HEK293 (cell line): ENCODE results near the gene AFG1L.

Experiments used
- ATF2 ChIP-seq: fragments of 450-650 bp; formaldehyde crosslinking; IDR thresholded peaks from 2 replicates; pipeline ENCODE4 v1.5.1; 2016; ENCODE audit warnings: missing biosample characterization, missing genetic modification characterization, low read depth
- BCL6B ChIP-seq: fragments of 450-650 bp; formaldehyde crosslinking; IDR thresholded peaks from 2 replicates; pipeline ENCODE4 v1.5.1; 2017; ENCODE audit warnings: missing biosample characterization, missing genetic modification characterization
- EGR2 ChIP-seq: fragments of 450-650 bp; formaldehyde crosslinking; IDR thresholded peaks from 2 replicates; pipeline ENCODE4 v1.5.1; 2016; ENCODE audit warnings: low read depth, missing biosample characterization, missing genetic modification characterization
- FEZF1 ChIP-seq: fragments of 450-650 bp; formaldehyde crosslinking; IDR thresholded peaks from 2 replicates; pipeline ENCODE4 v1.5.1; 2016; ENCODE audit warnings: missing biosample characterization, missing genetic modification characterization
- GLI2 ChIP-seq: fragments of 450-650 bp; formaldehyde crosslinking; IDR thresholded peaks from 2 replicates; pipeline ENCODE4; 2017; ENCODE audit warnings: missing biosample characterization, missing genetic modification characterization, low read depth, borderline replicate concordance
- GLI4 ChIP-seq: fragments of 450-650 bp; formaldehyde crosslinking; IDR thresholded peaks from 2 replicates; pipeline ENCODE4 v1.5.1; 2016; ENCODE audit warnings: missing biosample characterization, missing genetic modification characterization
- HIC1 ChIP-seq: fragments of 450-650 bp; formaldehyde crosslinking; IDR thresholded peaks from 2 replicates; pipeline ENCODE4 v1.5.1; 2016; ENCODE audit warnings: missing biosample characterization, missing genetic modification characterization
- KLF17 ChIP-seq: fragments of 450-650 bp; formaldehyde crosslinking; IDR thresholded peaks from 2 replicates; pipeline ENCODE4 v1.5.1; 2016; ENCODE audit warnings: missing biosample characterization, missing genetic modification characterization
- MZF1 ChIP-seq: fragments of 450-650 bp; formaldehyde crosslinking; IDR thresholded peaks from 2 replicates; pipeline ENCODE4 v1.5.1; 2017; ENCODE audit warnings: missing biosample characterization, missing genetic modification characterization, borderline replicate concordance
- OVOL3 ChIP-seq: fragments of 450-650 bp; formaldehyde crosslinking; IDR thresholded peaks from 2 replicates; pipeline ENCODE4 v1.5.1; 2016; ENCODE audit warnings: missing biosample characterization, missing genetic modification characterization
- PBX3 ChIP-seq: sonication (generic); formaldehyde crosslinking; IDR thresholded peaks from 2 replicates; pipeline ENCODE4 v1.8.1; 2022; ENCODE audit warnings: mild to moderate bottlenecking, moderate library complexity, missing genetic modification reagents
- PRDM1 ChIP-seq: fragments of 450-650 bp; formaldehyde crosslinking; IDR thresholded peaks from 2 replicates; pipeline ENCODE4; 2016; ENCODE audit warnings: missing biosample characterization, missing genetic modification characterization
- SCRT1 ChIP-seq: fragments of 450-650 bp; formaldehyde crosslinking; IDR thresholded peaks from 2 replicates; pipeline ENCODE4 v1.5.1; 2016; ENCODE audit warnings: missing biosample characterization, missing genetic modification characterization, borderline replicate concordance
- SP3 ChIP-seq: fragments of 450-650 bp; formaldehyde crosslinking; IDR thresholded peaks from 2 replicates; pipeline ENCODE4 v1.5.1; 2016; ENCODE audit warnings: missing biosample characterization, missing genetic modification characterization
- YY1 ChIP-seq: fragments of 450-650 bp; formaldehyde crosslinking; IDR thresholded peaks from 2 replicates; pipeline ENCODE4 v1.5.1; 2018; ENCODE audit warnings: missing biosample characterization, missing genetic modification characterization
- ZBTB26 ChIP-seq: fragments of 450-650 bp; formaldehyde crosslinking; optimal IDR thresholded peaks from 2 replicates; pipeline ENCODE3; 2016; ENCODE audit warnings: missing biosample characterization, mild to moderate bottlenecking, missing genetic modification characterization
- ZBTB48 ChIP-seq: fragments of 450-650 bp; formaldehyde crosslinking; IDR thresholded peaks from 2 replicates; pipeline ENCODE4 v1.5.1; 2016; ENCODE audit warnings: missing biosample characterization, missing genetic modification characterization
- ZNF10 ChIP-seq: fragments of 450-650 bp; formaldehyde crosslinking; IDR thresholded peaks from 2 replicates; pipeline ENCODE4 v1.5.1; 2017; ENCODE audit warnings: missing biosample characterization, missing genetic modification characterization
- ZNF302 ChIP-seq: fragments of 450-650 bp; formaldehyde crosslinking; IDR thresholded peaks from 2 replicates; pipeline ENCODE4 v1.5.1; 2016; ENCODE audit warnings: missing biosample characterization, missing genetic modification characterization, low read depth
- ZNF341 ChIP-seq: fragments of 450-650 bp; formaldehyde crosslinking; IDR thresholded peaks from 2 replicates; pipeline ENCODE4; 2016; ENCODE audit warnings: low read depth, missing biosample characterization, missing genetic modification characterization
- ZNF366 ChIP-seq: fragments of 450-650 bp; formaldehyde crosslinking; conservative IDR thresholded peaks from 2 replicates; pipeline ENCODE4 v1.5.1; 2016; ENCODE audit warnings: missing biosample characterization, missing genetic modification characterization
- ZNF449 ChIP-seq: fragments of 450-650 bp; formaldehyde crosslinking; IDR thresholded peaks from 2 replicates; pipeline ENCODE4 v1.5.1; 2017; ENCODE audit warnings: missing biosample characterization, mild to moderate bottlenecking, missing genetic modification characterization, moderate library complexity
- ZNF629 ChIP-seq: fragments of 450-650 bp; formaldehyde crosslinking; IDR thresholded peaks from 2 replicates; pipeline ENCODE4 v1.5.1; 2017; ENCODE audit warnings: missing biosample characterization, missing genetic modification characterization
- ZNF660 ChIP-seq: fragments of 450-650 bp; IDR thresholded peaks from 2 replicates; pipeline ENCODE4 v1.5.1; 2018; ENCODE audit warnings: missing biosample characterization, mild to moderate bottlenecking, missing genetic modification characterization
- ZNF837 ChIP-seq: fragments of 450-650 bp; formaldehyde crosslinking; IDR thresholded peaks from 2 replicates; pipeline ENCODE4 v1.5.1; 2016; ENCODE audit warnings: missing biosample characterization, missing genetic modification characterization
- ZNF843 ChIP-seq: fragments of 450-650 bp; formaldehyde crosslinking; IDR thresholded peaks from 2 replicates; pipeline ENCODE4 v1.5.1; 2016; ENCODE audit warnings: missing biosample characterization, missing genetic modification characterization
- ZSCAN30 ChIP-seq: fragments of 450-650 bp; IDR thresholded peaks from 2 replicates; pipeline ENCODE4 v1.5.1; 2018; ENCODE audit warnings: missing biosample characterization, mild to moderate bottlenecking, missing genetic modification characterization, moderate library complexity
- ZSCAN5A ChIP-seq: fragments of 450-650 bp; formaldehyde crosslinking; IDR thresholded peaks from 2 replicates; pipeline ENCODE4 v1.5.1; 2016; ENCODE audit warnings: missing biosample characterization, missing genetic modification characterization

Gene AFG1L

GRCh38 chr6:108559884-108560462 is 265.1 kb downstream of the AFG1L start (continued):
- TF ChIP-seq ZNF10 (peak; percentile 21; the same call in 1 of the 2 replicates), EGR2 (tag by site-specific recombination) (peak; percentile 84), GLI2 (no peak), ZBTB48 (tag by site-specific recombination) (peak; percentile 15; the same call in 1 of the 2 replicates), PBX3 (CRISPR knock-in tag) (peak; percentile 68; the same call in 1 of the 2 replicates), SCRT1 (tag by site-specific recombination) (peak; percentile 95), OVOL3 (no peak), YY1 (tag by site-specific recombination) (peak; percentile 82), ZNF837 (no peak), MZF1 (tag by site-specific recombination) (peak; percentile 59; the same call in 1 of the 2 replicates), ZNF341 (tag by site-specific recombination) (peak; percentile 96), BCL6B (no peak), GLI4 (tag by site-specific recombination) (no peak), ZNF843 (peak; percentile 71; the same call in 1 of the 2 replicates), ATF2 (tag by site-specific recombination) (peak; percentile 38; the same call in 1 of the 2 replicates), PRDM1 (tag by site-specific recombination) (no peak), ZNF629 (peak; percentile 74; the same call in 1 of the 2 replicates), HIC1 (tag by site-specific recombination) (no peak), ZSCAN5A (tag by site-specific recombination) (0 out of 2 replicates have a peak, but pooled peaks have one; percentile 32), ZSCAN30 (peak; percentile 76; the same call in 1 of the 2 replicates), ZNF449 (tag by site-specific recombination) (peak; percentile 32), ZNF302 (no peak), ZNF366 (tag by site-specific recombination) (peak; percentile 80; the same call in 1 of the 2 replicates), SP3 (tag by site-specific recombination) (peak; percentile 80), ZNF660 (tag by site-specific recombination) (peak; percentile 30; the same call in 1 of the 2 replicates), KLF17 (tag by site-specific recombination) (peak; percentile 46; the same call in 1 of the 2 replicates), ZBTB26 (tag by site-specific recombination) (peak; percentile 90), FEZF1 (tag by site-specific recombination) (peak; percentile 83)
